ENCODE measurements around the gene KCTD12. TPM values are rescaled to one million over a fixed set of nuclear protein-coding genes. Genes with fewer than 3 reads are reported as not detected.

Gene KCTD12
- polyA plus RNA-seq, 1 donor (not counting 4 experiments of a cell fraction or from before 2014, with no cell fraction given) = 18.9 TPM

DNA sequence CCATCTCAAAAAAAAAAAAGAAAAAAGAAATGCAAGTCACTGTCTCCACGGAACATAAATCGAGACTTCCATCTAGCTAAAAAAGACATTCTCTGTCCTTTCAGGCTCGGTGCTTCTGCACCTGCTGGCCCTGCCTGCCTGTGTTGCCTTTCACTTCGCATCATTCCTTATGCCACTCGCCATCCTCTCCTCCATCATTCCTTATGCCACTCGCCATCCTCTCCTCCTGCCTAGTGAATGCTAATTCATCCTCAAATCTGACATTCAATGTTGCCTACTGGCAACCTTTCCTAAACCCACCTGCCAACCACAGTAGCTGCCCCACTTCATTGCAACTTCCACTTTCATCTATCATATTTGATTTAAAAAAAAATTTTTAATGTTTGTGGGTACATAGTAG lies 36.7 kb downstream of the KCTD12 start:
- no peaks in the 10 kb centered on the region for H3K36me3 ChIP-seq (ENCODE audit: control insufficient read depth in 2 of 2, extremely low read depth in 1 of 2, insufficient read depth in 2 of 2, low read length in 2 of 2)
- FAIRE-seq (no peak), DNase-seq (ENCODE audit: low read depth, low spot score) (no peak)
- no peak overlapping the region for H3K4me3 ChIP-seq (ENCODE audit: control insufficient read depth in 2 of 3, extremely low read depth in 1 of 3, insufficient read depth in 2 of 3, low read depth in 1 of 3, low read length in 3 of 3)
- no peaks in the 10 kb centered on the region for H3K27me3 ChIP-seq (ENCODE audit: control insufficient read depth, extremely low read depth, insufficient read depth, low read length)
- H3K27ac ChIP-seq (ENCODE audit: control insufficient read depth, insufficient read depth, low read length) = no peak overlapping the region
- no peak for TF ChIP-seq EZH2 (IDR thresholded peaks at IDR 0.05; ENCODE audit: low read length)
- TF ChIP-seq, protein P1, sequence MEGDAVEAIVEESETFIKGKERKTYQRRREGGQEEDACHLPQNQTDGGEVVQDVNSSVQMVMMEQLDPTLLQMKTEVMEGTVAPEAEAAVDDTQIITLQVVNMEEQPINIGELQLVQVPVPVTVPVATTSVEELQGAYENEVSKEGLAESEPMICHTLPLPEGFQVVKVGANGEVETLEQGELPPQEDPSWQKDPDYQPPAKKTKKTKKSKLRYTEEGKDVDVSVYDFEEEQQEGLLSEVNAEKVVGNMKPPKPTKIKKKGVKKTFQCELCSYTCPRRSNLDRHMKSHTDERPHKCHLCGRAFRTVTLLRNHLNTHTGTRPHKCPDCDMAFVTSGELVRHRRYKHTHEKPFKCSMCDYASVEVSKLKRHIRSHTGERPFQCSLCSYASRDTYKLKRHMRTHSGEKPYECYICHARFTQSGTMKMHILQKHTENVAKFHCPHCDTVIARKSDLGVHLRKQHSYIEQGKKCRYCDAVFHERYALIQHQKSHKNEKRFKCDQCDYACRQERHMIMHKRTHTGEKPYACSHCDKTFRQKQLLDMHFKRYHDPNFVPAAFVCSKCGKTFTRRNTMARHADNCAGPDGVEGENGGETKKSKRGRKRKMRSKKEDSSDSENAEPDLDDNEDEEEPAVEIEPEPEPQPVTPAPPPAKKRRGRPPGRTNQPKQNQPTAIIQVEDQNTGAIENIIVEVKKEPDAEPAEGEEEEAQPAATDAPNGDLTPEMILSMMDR (optimal IDR thresholded peaks at IDR 0.05 in 1 of 3, IDR thresholded peaks at IDR 0.05 in 1 of 3, conservative IDR thresholded peaks at IDR 0.05 in 1 of 3; ENCODE audit: extremely low read depth in 1 of 3, insufficient read depth in 2 of 3, low read length in 3 of 3) = no peak
- no peaks in the 10 kb centered on the region for H3K79me2 ChIP-seq (ENCODE audit: control insufficient read depth, insufficient read depth, low read length)
- dilution Hi-C loops (cut with MboI; ENCODE audit: extremely low pct_ligation_motif_present, low sequenced_read_pairs) = no loop called here
- no peak overlapping the region for H3K4me2 ChIP-seq (ENCODE audit: control insufficient read depth, extremely low read depth, insufficient read depth, low read depth, low read length)
- no peak overlapping the region for H2AFZ ChIP-seq (ENCODE audit: control insufficient read depth, low read length)
- H3K9me3 ChIP-seq (ENCODE audit: control insufficient read depth, low read depth, low read length) = no peaks in the 10 kb centered on the region
- H4K20me1 ChIP-seq (ENCODE audit: control insufficient read depth, extremely low read depth, insufficient read depth, low read length) = no peaks in the 10 kb centered on the region
- no peak overlapping the region for H3K9ac ChIP-seq (ENCODE audit: control insufficient read depth, extremely low read depth, insufficient read depth, low read length)
- H3K9me1 ChIP-seq (ENCODE audit: control insufficient read depth, extremely low read depth, insufficient read depth, low read length) = no peaks in the 10 kb centered on the region
- H3K4me1 ChIP-seq (ENCODE audit: control insufficient read depth, extremely low read depth, insufficient read depth, low read length) = peaks cover 24% of the 10 kb centered on the region

DNA sequence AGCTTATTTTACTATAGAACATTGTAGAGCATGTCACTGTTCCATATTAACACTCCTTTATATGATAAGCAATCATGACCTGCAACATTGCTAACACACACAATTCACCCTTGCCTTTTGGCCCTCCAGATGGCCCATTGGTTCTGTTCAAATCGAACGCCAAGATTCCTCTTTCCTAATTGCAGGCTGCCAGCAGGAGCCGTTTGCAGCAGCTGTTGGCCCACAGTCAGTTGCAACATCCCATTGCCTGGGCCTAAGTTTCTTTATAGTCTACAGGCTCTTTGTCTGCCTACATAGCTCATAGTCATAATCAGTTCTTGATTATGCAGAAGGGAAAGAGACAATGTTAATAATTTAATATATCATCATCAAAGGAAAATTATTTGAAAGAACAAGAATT lies 37.6 kb downstream of the KCTD12 start:
- H3K27ac ChIP-seq (ENCODE audit: control insufficient read depth, insufficient read depth, low read length) = no peak overlapping the region
- FAIRE-seq = no peak
- H3K36me3 ChIP-seq (ENCODE audit: control insufficient read depth in 2 of 2, extremely low read depth in 1 of 2, insufficient read depth in 2 of 2, low read length in 2 of 2) = no peaks in the 10 kb centered on the region
- no peaks in the 10 kb centered on the region for H3K9me3 ChIP-seq (ENCODE audit: control insufficient read depth, low read depth, low read length)
- H3K79me2 ChIP-seq (ENCODE audit: control insufficient read depth, insufficient read depth, low read length) = no peaks in the 10 kb centered on the region
- no peak for DNase-seq (ENCODE audit: low read depth, low spot score)
- H4K20me1 ChIP-seq (ENCODE audit: control insufficient read depth, extremely low read depth, insufficient read depth, low read length) = no peaks in the 10 kb centered on the region
- no peaks in the 10 kb centered on the region for H3K9me1 ChIP-seq (ENCODE audit: control insufficient read depth, extremely low read depth, insufficient read depth, low read length)
- TF ChIP-seq, protein P1 (optimal IDR thresholded peaks at IDR 0.05 in 1 of 3, IDR thresholded peaks at IDR 0.05 in 1 of 3, conservative IDR thresholded peaks at IDR 0.05 in 1 of 3; ENCODE audit: extremely low read depth in 1 of 3, insufficient read depth in 2 of 3, low read length in 3 of 3) = no peak
- no peak for TF ChIP-seq EZH2 (IDR thresholded peaks at IDR 0.05; ENCODE audit: low read length)
- dilution Hi-C loops (cut with MboI; ENCODE audit: extremely low pct_ligation_motif_present, low sequenced_read_pairs) = no loop called here
- H3K4me3 ChIP-seq (ENCODE audit: control insufficient read depth in 2 of 3, extremely low read depth in 1 of 3, insufficient read depth in 2 of 3, low read depth in 1 of 3, low read length in 3 of 3) = no peak overlapping the region
- no peak overlapping the region for H3K4me2 ChIP-seq (ENCODE audit: control insufficient read depth, extremely low read depth, insufficient read depth, low read depth, low read length)
- no peaks in the 10 kb centered on the region for H3K27me3 ChIP-seq (ENCODE audit: control insufficient read depth, extremely low read depth, insufficient read depth, low read length)
- peaks cover 15% of the 10 kb centered on the region for H3K4me1 ChIP-seq (ENCODE audit: control insufficient read depth, extremely low read depth, insufficient read depth, low read length)
- no peak overlapping the region for H2AFZ ChIP-seq (ENCODE audit: control insufficient read depth, low read length)
- H3K9ac ChIP-seq (ENCODE audit: control insufficient read depth, extremely low read depth, insufficient read depth, low read length) = no peak overlapping the region
